GM12878 (cell line): ENCODE results near the gene RERE. TPM values are rescaled to one million over a fixed set of nuclear protein-coding genes. Genes with fewer than 3 reads are reported as not detected.

Source experiments
- ASH2L ChIP-seq: fragments of 300-600, 200-600 bp; sonication (generic); IDR thresholded peaks from 2 replicates; pipeline ENCODE4 v1.6.1; 2017; ENCODE audit warnings: low read depth, mild to moderate bottlenecking, borderline replicate concordance
- ATF7 ChIP-seq: fragments of 450-650 bp; IDR thresholded peaks from 2 replicates; pipeline ENCODE4 v1.6.1; 2016; ENCODE audit warnings: low read depth, mild to moderate bottlenecking
- BACH1 ChIP-seq: fragments of 450-650 bp; IDR thresholded peaks from 2 replicates; pipeline ENCODE4 v1.6.1; 2017; ENCODE audit warnings: mild to moderate bottlenecking, borderline replicate concordance
- CBX5 ChIP-seq: sonication (generic); IDR thresholded peaks from 2 replicates; pipeline ENCODE4 v1.6.1; 2016; ENCODE audit warnings: low read depth, moderate library complexity, mild to moderate bottlenecking, inconsistent platforms
- CEBPB ChIP-seq, 2 experiments: fragments of 150-350 bp in 1 of 2; IDR thresholded peaks; 2 replicates each; pipeline ENCODE4 v1.6.1; 2012 to 2014; ENCODE audit warnings: low read depth in 2 of 2, low read length in 2 of 2, borderline replicate concordance in 1 of 2, inconsistent platforms in 1 of 2
- CHD1 ChIP-seq: IDR thresholded peaks from 2 replicates; pipeline ENCODE4 v1.6.1; 2012; ENCODE audit warnings: low read depth, low read length, improper control_type of control experiment
- DPF2 ChIP-seq: fragments of 450-650 bp; IDR thresholded peaks from 2 replicates; pipeline ENCODE4 v1.6.1; 2017; ENCODE audit warnings: mild to moderate bottlenecking
- EZH2 ChIP-seq: IDR thresholded peaks from 2 replicates; pipeline ENCODE4 v1.6.1; 2012; ENCODE audit warnings: low read depth, mild to moderate bottlenecking, control low read depth, inconsistent platforms, low read length, borderline replicate concordance; ENCODE audit not compliant: control insufficient read depth
- GATAD2B ChIP-seq: fragments of 450-650 bp; conservative IDR thresholded peaks from 2 replicates; pipeline ENCODE4 v1.6.1; 2017; ENCODE audit warnings: low read depth, mild to moderate bottlenecking, moderate library complexity
- HDAC2 ChIP-seq: fragments of 200-600 bp; sonication (generic); IDR thresholded peaks from 2 replicates; pipeline ENCODE4 v1.6.1; 2017
- JUND ChIP-seq: IDR thresholded peaks from 2 replicates; pipeline ENCODE4 v1.6.1; 2012; ENCODE audit warnings: low read depth, mild to moderate bottlenecking, low read length, improper control_type of control experiment, moderate library complexity
- KAT2A ChIP-seq: conservative IDR thresholded peaks from 2 replicates; pipeline ENCODE4 v1.6.1; 2011; ENCODE audit warnings: low read depth, low read length; ENCODE audit not compliant: control insufficient read depth
- NFIC ChIP-seq: IDR thresholded peaks from 2 replicates; pipeline ENCODE4 v1.6.1; 2012; ENCODE audit warnings: low read depth, mild to moderate bottlenecking, inconsistent platforms, low read length, moderate library complexity
- NRF1 ChIP-seq: conservative IDR thresholded peaks from 2 replicates; pipeline ENCODE4 v1.6.1; 2011; ENCODE audit warnings: mild to moderate bottlenecking, low read depth, low read length, improper control_type of control experiment
- PML ChIP-seq: IDR thresholded peaks from 2 replicates; pipeline ENCODE4 v1.6.1; 2012; ENCODE audit warnings: low read length, inconsistent platforms
- POLR2AphosphoS5 ChIP-seq: IDR thresholded peaks from 2 replicates; pipeline ENCODE4 v1.6.1; 2011; ENCODE audit warnings: mild to moderate bottlenecking, low read length, inconsistent platforms
- RAD51 ChIP-seq: fragments of 450-650 bp; IDR thresholded peaks from 2 replicates; pipeline ENCODE4 v1.6.1; 2016; ENCODE audit warnings: moderate library complexity, mild to moderate bottlenecking, inconsistent platforms
- RB1 ChIP-seq: fragments of 450-650 bp; formaldehyde crosslinking; IDR thresholded peaks from 2 replicates; pipeline ENCODE4 v1.6.1; 2017; ENCODE audit warnings: mild to moderate bottlenecking, borderline replicate concordance
- RELA ChIP-seq: fragments of 450-650 bp; IDR thresholded peaks from 2 replicates; pipeline ENCODE4 v1.8.0; 2014; ENCODE audit warnings: borderline replicate concordance; ENCODE audit not compliant: partially characterized antibody
- RFX5 ChIP-seq: IDR thresholded peaks from 2 replicates; pipeline ENCODE4 v1.6.1; 2011; ENCODE audit warnings: low read depth, low read length, improper control_type of control experiment
- SIN3A ChIP-seq: IDR thresholded peaks from 2 replicates; pipeline ENCODE4 v1.6.1; 2012; ENCODE audit warnings: low read depth, low read length, improper control_type of control experiment
- SMC3 ChIP-seq: IDR thresholded peaks from 2 replicates; pipeline ENCODE4 v1.6.1; 2011; ENCODE audit warnings: low read length, improper control_type of control experiment, borderline replicate concordance
- SP1 ChIP-seq: IDR thresholded peaks from one replicate; pipeline ENCODE4 v1.6.1; 2011; ENCODE audit warnings: low read depth, low read length
- STAT3 ChIP-seq: IDR thresholded peaks from 2 replicates; pipeline ENCODE4 v1.6.1; 2011; ENCODE audit warnings: low read depth, low read length, improper control_type of control experiment
- ZNF24 ChIP-seq: fragments of 450-650 bp; IDR thresholded peaks from 2 replicates; pipeline ENCODE4 v1.6.1; 2017; ENCODE audit warnings: antibody characterized with exemption, mild to moderate bottlenecking
- ZZZ3 ChIP-seq: IDR thresholded peaks from 2 replicates; pipeline ENCODE4 v1.6.1; 2011; ENCODE audit warnings: low read depth; ENCODE audit not compliant: control insufficient read depth, insufficient read length
- polyA plus RNA-seq, 11 experiments: library from polyadenylated mRNA; depleted of rRNA in 4 of 11; unstranded in 6 of 11; stranded (reverse) in 5 of 11; fragments of >200 nt; fragmentation: Nextera tagmentation in 4 of 11; fragmentation: Illumina TruSeq in 1 of 11; extraction: Ambion mirVana in 4 of 11; extraction: Trizol in 1 of 11; gene quantifications; 1 replicate in 1 of 11; 2 replicates in 10 of 11; pipeline versions ENCODE4 v1.2.1 to v1.2.3, GENCODE V29; 2011 to 2016; ENCODE audit warnings: inconsistent platforms in 2 of 11, missing spikeins in 2 of 11, low read depth in 1 of 11
- total RNA-seq, 4 experiments: library from RNA; depleted of rRNA in 3 of 4; stranded (reverse); fragments of >200 nt in 3 of 4; fragmentation: Illumina TruSeq in 1 of 4; extraction: Trizol in 1 of 4; gene quantifications; 2 replicates each; pipeline versions ENCODE4 v1.2.1 to v1.2.3, GENCODE V29; 2013 to 2021
- TF ChIP-seq, protein P1 (sequence below): fragments of 450-650 bp; formaldehyde crosslinking; IDR thresholded peaks from 2 replicates; pipeline ENCODE4 v1.5.0; 2022; ENCODE audit warnings: mild to moderate bottlenecking, missing genetic modification characterization
- TF ChIP-seq, protein P2 (sequence below): fragments of 150-350 bp; IDR thresholded peaks from 2 replicates; pipeline ENCODE4 v1.6.1; 2014; ENCODE audit warnings: mild to moderate bottlenecking, low read depth, low read length

RERE gene
- total and polyA plus RNA-seq, 10 of the 15 experiments (the other 5 are each of a cell fraction or from before 2014, with no cell fraction given): 5.2 to 60.5 (median 20.2) TPM

DNA sequence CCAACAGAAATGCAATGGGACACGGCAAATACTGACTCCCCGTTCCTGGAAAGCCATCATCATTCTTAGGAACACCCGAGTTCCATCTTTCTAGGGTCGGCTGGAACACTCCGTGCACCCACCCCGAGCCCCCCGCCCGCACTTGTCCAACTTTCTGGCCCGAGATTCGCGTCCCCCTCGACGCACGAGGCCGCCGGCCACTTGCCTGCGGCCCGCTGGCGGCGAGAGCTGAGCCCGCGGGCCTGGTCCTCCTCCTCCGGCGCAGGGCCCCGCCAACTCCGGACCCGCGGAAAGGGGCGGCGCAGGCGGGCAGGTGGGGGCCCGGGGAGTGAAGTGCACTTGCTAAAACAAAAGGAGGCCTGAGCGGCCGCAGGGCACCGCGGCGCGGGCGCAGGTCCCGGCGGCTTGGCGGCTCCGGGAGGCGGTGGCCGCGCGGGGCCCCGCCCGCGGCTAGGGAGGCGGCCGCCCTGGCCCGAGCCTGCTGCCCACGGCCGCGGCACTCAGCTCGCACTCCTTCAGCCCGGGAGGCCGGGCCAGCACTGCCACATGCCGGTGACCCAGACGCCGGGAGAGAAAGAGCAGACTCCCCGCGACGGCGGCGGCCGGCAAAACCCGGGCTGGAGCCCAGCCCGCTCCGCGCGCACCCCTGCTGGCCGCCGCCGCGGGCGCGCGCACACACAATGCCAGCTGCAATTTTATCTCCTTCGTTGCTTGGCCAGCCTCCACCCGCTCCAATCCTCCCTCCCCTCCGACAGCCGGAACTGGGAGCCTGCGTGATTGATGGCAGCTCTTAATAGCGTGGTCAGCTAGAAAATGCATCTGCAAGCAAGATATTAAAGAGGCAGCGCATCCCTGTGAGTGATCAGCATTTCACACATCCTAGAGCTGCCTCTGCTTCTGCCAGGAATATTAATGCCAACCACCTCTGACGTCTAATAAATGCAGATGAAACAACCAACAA lies 114.3 kb downstream of the RERE start (continued):
- TF ChIP-seq, protein P1, sequence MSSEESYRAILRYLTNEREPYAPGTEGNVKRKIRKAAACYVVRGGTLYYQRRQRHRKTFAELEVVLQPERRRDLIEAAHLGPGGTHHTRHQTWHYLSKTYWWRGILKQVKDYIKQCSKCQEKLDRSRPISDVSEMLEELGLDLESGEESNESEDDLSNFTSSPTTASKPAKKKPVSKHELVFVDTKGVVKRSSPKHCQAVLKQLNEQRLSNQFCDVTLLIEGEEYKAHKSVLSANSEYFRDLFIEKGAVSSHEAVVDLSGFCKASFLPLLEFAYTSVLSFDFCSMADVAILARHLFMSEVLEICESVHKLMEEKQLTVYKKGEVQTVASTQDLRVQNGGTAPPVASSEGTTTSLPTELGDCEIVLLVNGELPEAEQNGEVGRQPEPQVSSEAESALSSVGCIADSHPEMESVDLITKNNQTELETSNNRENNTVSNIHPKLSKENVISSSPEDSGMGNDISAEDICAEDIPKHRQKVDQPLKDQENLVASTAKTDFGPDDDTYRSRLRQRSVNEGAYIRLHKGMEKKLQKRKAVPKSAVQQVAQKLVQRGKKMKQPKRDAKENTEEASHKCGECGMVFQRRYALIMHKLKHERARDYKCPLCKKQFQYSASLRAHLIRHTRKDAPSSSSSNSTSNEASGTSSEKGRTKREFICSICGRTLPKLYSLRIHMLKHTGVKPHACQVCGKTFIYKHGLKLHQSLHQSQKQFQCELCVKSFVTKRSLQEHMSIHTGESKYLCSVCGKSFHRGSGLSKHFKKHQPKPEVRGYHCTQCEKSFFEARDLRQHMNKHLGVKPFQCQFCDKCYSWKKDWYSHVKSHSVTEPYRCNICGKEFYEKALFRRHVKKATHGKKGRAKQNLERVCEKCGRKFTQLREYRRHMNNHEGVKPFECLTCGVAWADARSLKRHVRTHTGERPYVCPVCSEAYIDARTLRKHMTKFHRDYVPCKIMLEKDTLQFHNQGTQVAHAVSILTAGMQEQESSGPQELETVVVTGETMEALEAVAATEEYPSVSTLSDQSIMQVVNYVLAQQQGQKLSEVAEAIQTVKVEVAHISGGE (CRISPR knock-in tag): no peak
- peak; percentile 63 for TF ChIP-seq ZNF24
- peak; percentile 65; the same call in 1 of the 2 replicates for TF ChIP-seq POLR2AphosphoS5
- TF ChIP-seq KAT2A: no peak
- TF ChIP-seq NRF1: no peak
- no peak for TF ChIP-seq SIN3A
- TF ChIP-seq ASH2L: no peak
- no peak for TF ChIP-seq ZZZ3
- no peak for TF ChIP-seq ATF7
- TF ChIP-seq CEBPB (IDR thresholded peaks at IDR 0.05; ENCODE audit: borderline replicate concordance in 1 of 2, low read depth in 2 of 2, low read length in 2 of 2): no peak
- TF ChIP-seq STAT3: no peak
- TF ChIP-seq EZH2: no peak
- TF ChIP-seq RELA: no peak
- no peak for TF ChIP-seq NFIC
- TF ChIP-seq, protein P2, sequence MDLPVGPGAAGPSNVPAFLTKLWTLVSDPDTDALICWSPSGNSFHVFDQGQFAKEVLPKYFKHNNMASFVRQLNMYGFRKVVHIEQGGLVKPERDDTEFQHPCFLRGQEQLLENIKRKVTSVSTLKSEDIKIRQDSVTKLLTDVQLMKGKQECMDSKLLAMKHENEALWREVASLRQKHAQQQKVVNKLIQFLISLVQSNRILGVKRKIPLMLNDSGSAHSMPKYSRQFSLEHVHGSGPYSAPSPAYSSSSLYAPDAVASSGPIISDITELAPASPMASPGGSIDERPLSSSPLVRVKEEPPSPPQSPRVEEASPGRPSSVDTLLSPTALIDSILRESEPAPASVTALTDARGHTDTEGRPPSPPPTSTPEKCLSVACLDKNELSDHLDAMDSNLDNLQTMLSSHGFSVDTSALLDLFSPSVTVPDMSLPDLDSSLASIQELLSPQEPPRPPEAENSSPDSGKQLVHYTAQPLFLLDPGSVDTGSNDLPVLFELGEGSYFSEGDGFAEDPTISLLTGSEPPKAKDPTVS: no peak
- no peak for TF ChIP-seq CBX5
- no peak for TF ChIP-seq CHD1
- no peak for TF ChIP-seq JUND
- TF ChIP-seq RB1: peak; percentile 65; the same call in 1 of the 2 replicates
- TF ChIP-seq SMC3: peak; percentile 13; the same call in 1 of the 2 replicates
- peak; percentile 94 for TF ChIP-seq GATAD2B
- TF ChIP-seq PML: 0 out of 2 replicates have a peak, but pooled peaks have one; percentile 2
- TF ChIP-seq SP1: peak; percentile 90
- TF ChIP-seq RAD51: no peak
- TF ChIP-seq DPF2: peak; percentile 77; the same call in 1 of the 2 replicates
- peak; percentile 81; the same call in 1 of the 2 replicates for TF ChIP-seq BACH1
- TF ChIP-seq RFX5: peak; percentile 43; the same call in 1 of the 2 replicates
- no peak for TF ChIP-seq HDAC2
